PFSK-1 (cell line): ENCODE results near the gene REG1A.

Experiments used
- FOXP2 ChIP-seq: optimal IDR thresholded peaks from 2 replicates; pipeline ENCODE3; 2011; ENCODE audit warnings: borderline replicate concordance, control low read depth, inconsistent platforms; ENCODE audit not compliant: insufficient read depth; ENCODE audit errors: extremely low read length, extremely low read depth
- POLR2AphosphoS5 ChIP-seq: IDR thresholded peaks from 2 replicates; pipeline ENCODE4 v1.6.1; 2012; ENCODE audit warnings: low read depth, mild to moderate bottlenecking, control low read depth, low read length, moderate library complexity
- SIN3A ChIP-seq: IDR thresholded peaks from 2 replicates; pipeline ENCODE4 v1.6.1; 2012; ENCODE audit warnings: mild to moderate bottlenecking, low read length, moderate library complexity, borderline replicate concordance; ENCODE audit not compliant: insufficient read depth
- TAF1 ChIP-seq: IDR thresholded peaks from 2 replicates; pipeline ENCODE4 v1.6.1; 2012; ENCODE audit warnings: low read length, control low read depth, borderline replicate concordance; ENCODE audit not compliant: insufficient read depth
- TF ChIP-seq, protein P1 (sequence below), 2 experiments: IDR thresholded peaks; 2 replicates each; pipeline versions ENCODE4 v1.6.1 to v1.8.0; 2011 to 2012; ENCODE audit warnings: low read depth in 2 of 2, low read length in 2 of 2, control low read depth in 1 of 2, inconsistent platforms in 1 of 2, mild to moderate bottlenecking in 1 of 2, moderate library complexity in 1 of 2; ENCODE audit not compliant: insufficient read depth in 1 of 2

The REG1A gene

DNA sequence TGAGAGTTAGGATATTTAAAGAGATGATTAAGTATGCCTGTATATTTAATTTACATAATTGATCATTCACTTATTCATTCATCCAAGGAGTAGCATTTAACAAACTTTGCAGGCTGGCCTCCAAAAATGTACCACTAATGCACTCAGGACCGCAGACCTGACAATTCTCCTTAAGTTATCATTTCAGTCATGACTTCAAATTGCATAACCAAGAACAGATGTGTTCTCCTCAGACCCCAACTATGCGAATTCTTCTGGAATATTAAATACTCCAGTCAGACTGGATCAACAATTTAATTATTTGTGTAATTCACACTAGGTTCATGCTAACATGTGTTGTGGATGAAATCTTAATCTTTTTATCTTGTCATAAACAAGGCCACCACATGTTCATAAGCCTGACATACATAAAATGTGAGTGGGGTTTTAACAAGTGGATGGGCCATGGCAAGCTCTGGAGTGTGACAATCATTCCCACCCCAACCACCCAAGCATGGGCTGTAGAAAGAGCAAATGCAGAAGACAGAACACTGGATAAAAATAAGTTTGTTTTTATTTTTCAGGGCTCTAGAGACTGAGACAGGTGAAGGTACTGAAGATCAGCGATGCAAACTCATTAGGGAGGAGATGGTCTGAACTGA lies 35.7 kb upstream of the REG1A start:
- TF ChIP-seq FOXP2 (no peak), SIN3A (no peak), TAF1 (no peak), POLR2AphosphoS5 (no peak)
- TF ChIP-seq, protein P1, sequence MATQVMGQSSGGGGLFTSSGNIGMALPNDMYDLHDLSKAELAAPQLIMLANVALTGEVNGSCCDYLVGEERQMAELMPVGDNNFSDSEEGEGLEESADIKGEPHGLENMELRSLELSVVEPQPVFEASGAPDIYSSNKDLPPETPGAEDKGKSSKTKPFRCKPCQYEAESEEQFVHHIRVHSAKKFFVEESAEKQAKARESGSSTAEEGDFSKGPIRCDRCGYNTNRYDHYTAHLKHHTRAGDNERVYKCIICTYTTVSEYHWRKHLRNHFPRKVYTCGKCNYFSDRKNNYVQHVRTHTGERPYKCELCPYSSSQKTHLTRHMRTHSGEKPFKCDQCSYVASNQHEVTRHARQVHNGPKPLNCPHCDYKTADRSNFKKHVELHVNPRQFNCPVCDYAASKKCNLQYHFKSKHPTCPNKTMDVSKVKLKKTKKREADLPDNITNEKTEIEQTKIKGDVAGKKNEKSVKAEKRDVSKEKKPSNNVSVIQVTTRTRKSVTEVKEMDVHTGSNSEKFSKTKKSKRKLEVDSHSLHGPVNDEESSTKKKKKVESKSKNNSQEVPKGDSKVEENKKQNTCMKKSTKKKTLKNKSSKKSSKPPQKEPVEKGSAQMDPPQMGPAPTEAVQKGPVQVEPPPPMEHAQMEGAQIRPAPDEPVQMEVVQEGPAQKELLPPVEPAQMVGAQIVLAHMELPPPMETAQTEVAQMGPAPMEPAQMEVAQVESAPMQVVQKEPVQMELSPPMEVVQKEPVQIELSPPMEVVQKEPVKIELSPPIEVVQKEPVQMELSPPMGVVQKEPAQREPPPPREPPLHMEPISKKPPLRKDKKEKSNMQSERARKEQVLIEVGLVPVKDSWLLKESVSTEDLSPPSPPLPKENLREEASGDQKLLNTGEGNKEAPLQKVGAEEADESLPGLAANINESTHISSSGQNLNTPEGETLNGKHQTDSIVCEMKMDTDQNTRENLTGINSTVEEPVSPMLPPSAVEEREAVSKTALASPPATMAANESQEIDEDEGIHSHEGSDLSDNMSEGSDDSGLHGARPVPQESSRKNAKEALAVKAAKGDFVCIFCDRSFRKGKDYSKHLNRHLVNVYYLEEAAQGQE (IDR thresholded peaks at IDR 0.05; ENCODE audit: insufficient read depth in 1 of 2, low read depth in 2 of 2, low read length in 2 of 2), result no peak

GRCh38 chr2:79085382-79085781 lies 34.9 kb upstream of the REG1A start:
- TF ChIP-seq FOXP2 (no peak), TAF1 (no peak), SIN3A (no peak), POLR2AphosphoS5 (no peak)
- TF ChIP-seq, protein P1 (IDR thresholded peaks at IDR 0.05; ENCODE audit: insufficient read depth in 1 of 2, low read depth in 2 of 2, low read length in 2 of 2), result no peak

DNA sequence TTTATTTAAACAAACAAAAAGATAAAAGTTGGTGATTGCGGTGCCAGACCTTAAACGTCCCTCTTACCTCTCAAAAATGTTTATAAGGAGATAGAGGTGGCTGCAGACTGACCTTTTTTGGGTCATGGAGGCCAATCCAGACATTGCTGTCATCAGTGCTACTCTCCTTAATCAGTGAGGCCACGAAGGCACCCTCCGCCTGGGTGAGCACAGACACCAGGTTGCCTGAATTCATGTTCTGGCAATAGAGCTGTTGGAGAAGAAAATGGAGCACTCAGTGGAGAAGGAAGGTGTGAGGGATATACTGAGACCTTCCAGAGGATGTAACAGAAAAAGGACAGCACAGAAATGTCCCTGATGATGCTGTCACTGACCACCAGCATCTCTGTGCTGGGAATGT lies 34.0 kb upstream of the REG1A start:
- TF ChIP-seq SIN3A (no peak), TAF1 (no peak), FOXP2 (no peak), POLR2AphosphoS5 (no peak)
- TF ChIP-seq, protein P1 (IDR thresholded peaks at IDR 0.05; ENCODE audit: insufficient read depth in 1 of 2, low read depth in 2 of 2, low read length in 2 of 2), result no peak

DNA sequence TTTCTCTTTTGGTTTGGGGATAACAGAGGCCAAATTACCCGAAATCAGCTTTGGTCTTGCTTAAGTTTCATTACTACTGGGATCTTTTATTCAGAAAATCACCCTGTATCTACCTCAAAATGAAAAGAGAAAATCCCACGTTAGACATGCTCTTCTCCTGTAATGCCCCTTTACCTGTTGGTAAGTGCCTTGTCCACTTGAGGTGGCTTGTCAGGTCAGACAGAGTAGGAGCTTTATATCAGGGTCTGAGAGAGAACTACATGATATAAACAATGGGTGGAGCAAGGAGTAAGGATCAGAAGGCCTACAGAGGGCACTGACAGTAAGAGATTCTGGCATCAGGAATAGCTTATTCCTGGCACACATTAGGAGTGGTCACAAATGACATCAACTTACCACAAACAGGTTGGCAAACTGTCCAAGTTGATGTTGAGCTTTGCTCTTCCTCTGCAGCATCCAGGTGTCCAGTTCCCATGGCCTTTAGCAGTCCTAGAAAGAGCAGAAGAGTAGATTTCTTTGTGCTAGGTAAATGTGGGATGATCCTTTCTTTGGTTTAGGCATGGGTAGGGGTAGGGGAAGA lies 32.4 kb upstream of the REG1A start, which contains the start of gene REG1B:
TSS of gene REG1B (minus strand) at position 209 of the 580 bp plus-strand sequence. CDS start 381 bp downstream, outside the sequence.
- TF ChIP-seq SIN3A, result no peak
- TF ChIP-seq TAF1, result no peak
- TF ChIP-seq POLR2AphosphoS5, result no peak
- TF ChIP-seq, protein P1 (IDR thresholded peaks at IDR 0.05; ENCODE audit: insufficient read depth in 1 of 2, low read depth in 2 of 2, low read length in 2 of 2), result no peak
- TF ChIP-seq FOXP2, result no peak
